ENCODE data around the gene COL15A1. TPM values are rescaled to one million over a fixed set of nuclear protein-coding genes. Genes with fewer than 3 reads are reported as not detected.

The COL15A1 gene
- total and polyA plus RNA-seq, 2 of the 8 experiments (the other 6 are each of a cell fraction or from before 2014, with no cell fraction given), result 0.12 to 0.15 TPM

- CTCF ChIA-PET (ENCODE audit: partially characterized antibody), result interaction anchor here (0.7 to 3.6 kb wide), 6 partner anchors 9 to 166 kb away, joined by 3 to 22 read pairs (median 4); no protein-coding TSS in a partner anchor
- DNase-seq (ENCODE audit: low read depth in 1 of 2, low spot score in 2 of 2), result no peak
These were observed 48.6 kb downstream of the COL15A1 start for GRCh38 chr9:98992107-98992884.

More at GRCh38 chr9:98992107-98992884, 48.6 kb downstream of the COL15A1 start:
- Histone ChIP-seq H3K27me3 (replicated peaks in 1 of 4; ENCODE audit: control insufficient read depth in 3 of 4, extremely low read depth in 1 of 4, insufficient read depth in 3 of 4, low read length in 3 of 4) (no peaks in the 10 kb centered on the region), H3K79me2 (ENCODE audit: control insufficient read depth in 1 of 2, insufficient read depth in 2 of 2, low read length in 2 of 2) (no peaks in the 10 kb centered on the region), H3K9ac (replicated peaks in 1 of 4; ENCODE audit: extremely low read depth in 1 of 4, low read depth in 3 of 4, low read length in 3 of 4) (no peak overlapping the region), H3K4ac (replicated peaks; ENCODE audit: insufficient read length, low read depth, low read length) (no peak overlapping the region), H4K20me1 (replicated peaks in 1 of 2; ENCODE audit: control insufficient read depth in 1 of 2, insufficient read depth in 2 of 2, low read length in 2 of 2) (no peaks in the 10 kb centered on the region), H2BK20ac (ENCODE audit: low read length) (no peak overlapping the region), H3K27ac (ENCODE audit: low read depth, low read length) (no peak overlapping the region), H2BK120ac (replicated peaks; ENCODE audit: low read depth, low read length) (no peak overlapping the region), H3K23ac (ENCODE audit: insufficient read length) (no peak overlapping the region), H2BK5ac (ENCODE audit: low read depth, low read length) (no peak overlapping the region), H2BK12ac (ENCODE audit: low read depth, low read length) (no peak overlapping the region), H3K14ac (ENCODE audit: insufficient read length) (no peak overlapping the region), H2AFZ (ENCODE audit: low read length) (no peak overlapping the region), H2BK15ac (ENCODE audit: low read length) (no peak overlapping the region), H3K56ac (replicated peaks; ENCODE audit: insufficient read length, low read depth, low read length) (no peak overlapping the region), H2AK5ac (ENCODE audit: low read depth, low read length) (no peak overlapping the region), H3K36me3 (ENCODE audit: control insufficient read depth in 2 of 4, insufficient read depth in 4 of 4, low read length in 3 of 4) (no peaks in the 10 kb centered on the region), H3K4me2 (ENCODE audit: insufficient read depth in 1 of 2, low read depth in 2 of 2, low read length in 2 of 2) (no peak overlapping the region), H3K4me3 (ENCODE audit: extremely low read depth in 1 of 4, insufficient read depth in 2 of 4, low read depth in 3 of 4, low read length in 4 of 4) (no peak overlapping the region), H3K4me1 (replicated peaks in 1 of 4; ENCODE audit: control insufficient read depth in 3 of 4, insufficient read depth in 4 of 4, low read length in 3 of 4) (no peaks in the 10 kb centered on the region), H3K9me3 (ENCODE audit: insufficient read depth in 2 of 2, low read depth in 1 of 2, low read length in 1 of 2) (peaks cover 7 to 17% of the 10 kb centered on the region in 2 experiments; a peak in 3 of 4 replicates), H3K18ac (ENCODE audit: extremely low read depth, low read length) (no peak overlapping the region), H4K91ac (replicated peaks; ENCODE audit: insufficient read length, low read length) (no peak overlapping the region), H3K23me2 (ENCODE audit: low read depth, low read length) (peaks cover 1% of the 10 kb centered on the region; the same call in 1 of the 2 replicates), H4K8ac (ENCODE audit: extremely low read depth, insufficient read depth, low read length) (no peak overlapping the region), H3K79me1 (ENCODE audit: low read depth, low read length) (no peaks in the 10 kb centered on the region), H4K5ac (ENCODE audit: insufficient read length, low read depth, low read length) (no peak overlapping the region)
- WGBS, 2 experiments (ENCODE audit: extremely low coverage in 1 of 2, insufficient coverage in 1 of 2, insufficient read length in 1 of 2, insufficient replicate concordance in 2 of 2, low coverage in 1 of 2, low lambda C conversion rate in 2 of 2, missing lambda C conversion rate in 1 of 2), result 88% methylated on average over 28 of the region's 33 CpGs; no CpG with 5 or more reads in 1 of the 2 experiments
- no peak for TF ChIP-seq BACH1 (IDR thresholded peaks at IDR 0.05; ENCODE audit: low read length)
- no peak for TF ChIP-seq RAD21 (IDR thresholded peaks at IDR 0.05 in 1 of 2, conservative IDR thresholded peaks at IDR 0.05 in 1 of 2; ENCODE audit: low read depth in 2 of 2, low read length in 2 of 2)
- TF ChIP-seq HDAC2 (IDR thresholded peaks at IDR 0.05; ENCODE audit: borderline replicate concordance in 1 of 2, low read depth in 2 of 2, low read length in 2 of 2), result no peak
- no peak for TF ChIP-seq CREB1 (IDR thresholded peaks at IDR 0.05)
- no peak for TF ChIP-seq GTF2F1 (IDR thresholded peaks at IDR 0.05; ENCODE audit: borderline replicate concordance, low read depth, low read length)
- POLR2A ChIA-PET (ENCODE audit: partially characterized antibody), result interaction anchor here (1.4 kb wide), 1 partner anchor 112 kb away, joined by 4 read pairs; the partner anchor contains the start of gene TGFBR1
- FAIRE-seq, result no peak

Data from H1 (cell line).